GM12873 (cell line): Measurements from ENCODE around the gene GATA5.

Experiments
- CTCF ChIP-seq: IDR thresholded peaks from 2 replicates; pipeline ENCODE4 v1.5.1; 2012; ENCODE audit warnings: low read depth, mild to moderate bottlenecking, moderate library complexity, low read length, control low read depth; ENCODE audit not compliant: insufficient read depth; ENCODE audit errors: missing control alignments

The GATA5 gene

GRCh38 chr20:62413896-62414481, 61.8 kb downstream of the GATA5 start:
- TF ChIP-seq CTCF: peak; percentile 27
